Endothelial cell of umbilical vein (primary cell): ENCODE data around the gene PPME1. TPM values are rescaled to one million over a fixed set of nuclear protein-coding genes. Genes with fewer than 3 reads are reported as not detected.
"Not testable (repeated sequence)": the region's sequence is repeated elsewhere in the genome, so short reads cannot be mapped to it uniquely, and the experiment has no call there.

Source experiments
- BruUV-seq: library from RNA; stranded (reverse); fragments of 400-500 nt; replicated peaks from 2 replicates; lab custom pipeline; 2021; lab: Mats Ljungman, UMichigan
- CTCF ChIA-PET: fragments of 300-600, 350-600 bp; sonication (Branson Sonifier 250); formaldehyde crosslinking; loops from one replicate; lab custom pipeline; 2021; ENCODE audit warnings: antibody characterized with exemption, inconsistent platforms; lab: Charles Lee
- POLR2A ChIA-PET: fragments of 300-600, 350-600 bp; sonication (Branson Sonifier 250); formaldehyde crosslinking; loops from one replicate; lab custom pipeline; 2021; ENCODE audit warnings: antibody characterized with exemption, inconsistent platforms; lab: Charles Lee
- DNase-seq: peaks from one replicate; pipeline ENCODE4 v3.0.0-alpha.2; 2011; ENCODE audit warnings: low read depth, low spot score
- FAIRE-seq: peaks from 2 replicates; lab custom pipeline; 2011; peaks lifted over from hg19 to GRCh38; lab: Jason Lieb, UNC
- H2AFZ ChIP-seq: 2 replicates; pipeline ENCODE4 v1.6.0; 2012; ENCODE audit warnings: low read depth, low read length, control low read depth, inconsistent platforms
- H3K27ac ChIP-seq: 2 replicates; pipeline ENCODE4 v1.5.1; 2011; ENCODE audit warnings: low read depth, mild to moderate bottlenecking, control low read depth, low read length, moderate library complexity; ENCODE audit not compliant: insufficient read depth
- H3K27me3 ChIP-seq, 2 experiments: 2 replicates each; pipeline versions ENCODE4 v1.6.0 to v1.6.1; 2011; ENCODE audit warnings: low read length in 2 of 2, mixed read lengths in 1 of 2; ENCODE audit not compliant: control insufficient read depth in 2 of 2, insufficient read depth in 2 of 2
- H3K36me3 ChIP-seq, 2 experiments: 2 replicates in 1 of 2; 3 replicates in 1 of 2; pipeline ENCODE4 v1.5.1; 2011; ENCODE audit warnings: low read length in 2 of 2, mild to moderate bottlenecking in 1 of 2, moderate library complexity in 1 of 2; ENCODE audit not compliant: control insufficient read depth in 2 of 2, insufficient read depth in 2 of 2; ENCODE audit errors: extremely low read depth in 1 of 2
- H3K4me1 ChIP-seq: 3 replicates; pipeline ENCODE4 v1.5.1; 2011; ENCODE audit warnings: mild to moderate bottlenecking, low read length; ENCODE audit not compliant: control insufficient read depth, insufficient read depth; ENCODE audit errors: extremely low read depth
- H3K4me2 ChIP-seq: 2 replicates; pipeline ENCODE4 v1.6.1; 2011; ENCODE audit warnings: low read length, control low read depth, mixed read lengths; ENCODE audit not compliant: insufficient read depth
- H3K4me3 ChIP-seq, 3 experiments: fragments of 200-600 bp in 1 of 3; sonication (generic), shearing (Covaris generic) in 1 of 3; replicated peaks in 1 of 3; 2 replicates each; pipeline ENCODE4 v1.5.1; 2011 to 2016; ENCODE audit warnings: control low read depth in 3 of 3, low read length in 3 of 3, mild to moderate bottlenecking in 2 of 3, inconsistent platforms in 1 of 3, low read depth in 1 of 3, moderate library complexity in 1 of 3; ENCODE audit not compliant: insufficient read depth in 1 of 3
- H3K79me2 ChIP-seq: 2 replicates; pipeline ENCODE4 v1.6.0; 2012; ENCODE audit warnings: low read length, inconsistent platforms; ENCODE audit not compliant: control insufficient read depth, insufficient read depth
- H3K9ac ChIP-seq: replicated peaks from 2 replicates; pipeline ENCODE3; 2011; ENCODE audit warnings: low read length, control low read depth; ENCODE audit not compliant: insufficient read depth; ENCODE audit errors: extremely low read depth
- H3K9me1 ChIP-seq: replicated peaks from 3 replicates; pipeline ENCODE4 v1.6.0; 2011; ENCODE audit warnings: mild to moderate bottlenecking, low read length; ENCODE audit not compliant: control insufficient read depth, insufficient read depth; ENCODE audit errors: extremely low read depth
- H3K9me3 ChIP-seq: replicated peaks from 2 replicates; pipeline ENCODE4 v1.5.1; 2012; ENCODE audit warnings: low read length, inconsistent platforms; ENCODE audit not compliant: control insufficient read depth, insufficient read depth
- H4K20me1 ChIP-seq: replicated peaks from 2 replicates; pipeline ENCODE3; 2011; ENCODE audit warnings: mild to moderate bottlenecking, low read length; ENCODE audit not compliant: control insufficient read depth, insufficient read depth; ENCODE audit errors: extremely low read depth
- CTCF ChIP-seq, 2 donors: IDR thresholded peaks; 1 replicate in 1 of 2; 2 replicates in 1 of 2; pipeline ENCODE4 v1.5.1; 2011; ENCODE audit warnings: low read length in 2 of 2, mild to moderate bottlenecking in 2 of 2, moderate library complexity in 2 of 2, control low read depth in 1 of 2, inconsistent platforms in 1 of 2, low read depth in 1 of 2; ENCODE audit not compliant: insufficient read depth in 1 of 2; ENCODE audit errors: extremely low read depth in 1 of 2
- EZH2 ChIP-seq: IDR thresholded peaks from 2 replicates; pipeline ENCODE4 v1.6.1; 2012; ENCODE audit warnings: borderline replicate concordance, low read depth, mild to moderate bottlenecking, moderate library complexity, low read length, inconsistent platforms; ENCODE audit not compliant: severe bottlenecking
- GATA2 ChIP-seq: IDR thresholded peaks from 2 replicates; pipeline ENCODE4 v1.7.0; 2011; ENCODE audit warnings: low read depth, mild to moderate bottlenecking, moderate library complexity, mixed read lengths, low read length; ENCODE audit not compliant: insufficient read length, insufficient read depth
- MAX ChIP-seq: IDR thresholded peaks from 2 replicates; pipeline ENCODE4 v1.6.1; 2011; ENCODE audit not compliant: insufficient read depth, insufficient read length
- POLR2A ChIP-seq: IDR thresholded peaks from 2 replicates; pipeline ENCODE4 v1.6.1; 2012; ENCODE audit warnings: low read depth, mild to moderate bottlenecking, control low read depth, low read length
- dilution Hi-C: fragments of 300-500 bp; cut with MboI; formaldehyde crosslinking; loops from one replicate; pipeline ENCODE4 v1.15.0; 2019; ENCODE audit warnings: low sequenced_read_pairs; ENCODE audit not compliant: extremely low pct_ligation_motif_present
- intact Hi-C: fragments of 100-400 bp; cut with micrococcal nuclease; formaldehyde crosslinking; loops from one replicate; pipeline ENCODE4 v1.10.0; 2022
- polyA plus RNA-seq, 4 experiments: library from polyadenylated mRNA; depleted of rRNA in 3 of 4; stranded (reverse) in 3 of 4; unstranded in 1 of 4; fragments of >200 nt; gene quantifications; 2 replicates each; pipeline versions ENCODE4 v1.2.1 to v1.2.3, GENCODE V29; 2011 to 2012; ENCODE audit warnings: missing spikeins in 1 of 4
- total RNA-seq: library from RNA; stranded (reverse); gene quantifications from 2 replicates; pipeline ENCODE4 v1.2.3, GENCODE V29; 2021

Gene PPME1
- total and polyA plus RNA-seq, 2 donors (not counting 3 experiments of a cell fraction or from before 2014, with no cell fraction given) = 37.2 to 49.9 TPM

- no peaks in the 10 kb centered on the region for H3K79me2 ChIP-seq
- no peak overlapping the region for H3K9ac ChIP-seq
- peaks cover 26% of the 10 kb centered on the region for H3K4me1 ChIP-seq
- CTCF ChIA-PET = interaction anchor here (1.0 to 1.4 kb wide), 2 partner anchors 25 to 31 kb away, joined by 3 read pairs; partner anchors contain the start of genes C2CD3 and PPME1
- no peak overlapping the region for H3K27ac ChIP-seq
- DNase-seq (no peak), FAIRE-seq (no peak)
- no peaks in the 10 kb centered on the region for H4K20me1 ChIP-seq
- no peaks in the 10 kb centered on the region for H3K9me3 ChIP-seq
- dilution Hi-C loops = no loop called here
- no TSS peak for BruUV-seq
- no peaks in the 10 kb centered on the region for H3K9me1 ChIP-seq
- no peak overlapping the region for H3K4me2 ChIP-seq
- H3K36me3 ChIP-seq = peaks cover 0 to 4% of the 10 kb centered on the region in 2 experiments
- no peak overlapping the region for H3K4me3 ChIP-seq
- TF ChIP-seq GATA2 (no peak), EZH2 (no peak), MAX (no peak), CTCF (IDR thresholded peaks at IDR 0.05; ENCODE audit: extremely low read depth in 1 of 2, insufficient read depth in 1 of 2, low read depth in 1 of 2, low read length in 2 of 2) (no peak), POLR2A (no peak)
- no peak overlapping the region for H2AFZ ChIP-seq
- no peaks in the 10 kb centered on the region for H3K27me3 ChIP-seq
- POLR2A ChIA-PET = no interaction called here
- intact Hi-C loops = no loop called here
Measured at GRCh38 chr11:74139151-74139918, 31.8 kb upstream of the PPME1 start.

- intact Hi-C loops, DNase-seq, H3K4me2 ChIP-seq, H3K27me3 ChIP-seq, H3K36me3 ChIP-seq, FAIRE-seq, H3K9me3 ChIP-seq, H3K27ac ChIP-seq, dilution Hi-C loops, BruUV-seq, POLR2A ChIA-PET, H3K9me1 ChIP-seq, H3K79me2 ChIP-seq, H4K20me1 ChIP-seq, H3K9ac ChIP-seq, CTCF ChIA-PET, H2AFZ ChIP-seq, H3K4me3 ChIP-seq: not testable (repeated sequence)
- H3K4me1 ChIP-seq = peaks cover 26% of the 10 kb centered on the region
Measured at GRCh38 chr11:74139919-74140431, 31.1 kb upstream of the PPME1 start.
